T-helper 2 cell treated with Interferon-gamma antibody and Interleukin-4, amounts not matched to agents 5 μg/mL and 100 μg/mL, for 36 hours (primary cell): ENCODE measurements around the gene CTIF.
A peak's percentile ranks its signal among the peaks of the same experiment; 100 is the strongest.

ENCODE experiments used
- DNase-seq: peaks from one replicate; pipeline ENCODE4 v3.0.0; 2021; ENCODE audit warnings: low spot score
- H3K27ac Mint-ChIP-seq: one replicate; pipeline ENCODE4 v1.8.0; 2021; ENCODE audit warnings: mild to moderate bottlenecking, mixed read lengths
- H3K27me3 Mint-ChIP-seq: one replicate; pipeline ENCODE4 v1.8.0; 2021; ENCODE audit warnings: low read depth, mixed read lengths
- H3K36me3 Mint-ChIP-seq: one replicate; pipeline ENCODE4 v1.8.0; 2021; ENCODE audit warnings: low read depth, mixed read lengths
- H3K4me1 Mint-ChIP-seq: one replicate; pipeline ENCODE4 v1.8.0; 2021; ENCODE audit warnings: low read depth, mixed read lengths
- H3K4me3 Mint-ChIP-seq: one replicate; pipeline ENCODE4 v1.8.0; 2022; ENCODE audit warnings: mild to moderate bottlenecking, moderate library complexity, mixed read lengths
- H3K9me3 Mint-ChIP-seq: one replicate; pipeline ENCODE4 v1.8.0; 2021; ENCODE audit warnings: mixed read lengths

The CTIF gene

DNA sequence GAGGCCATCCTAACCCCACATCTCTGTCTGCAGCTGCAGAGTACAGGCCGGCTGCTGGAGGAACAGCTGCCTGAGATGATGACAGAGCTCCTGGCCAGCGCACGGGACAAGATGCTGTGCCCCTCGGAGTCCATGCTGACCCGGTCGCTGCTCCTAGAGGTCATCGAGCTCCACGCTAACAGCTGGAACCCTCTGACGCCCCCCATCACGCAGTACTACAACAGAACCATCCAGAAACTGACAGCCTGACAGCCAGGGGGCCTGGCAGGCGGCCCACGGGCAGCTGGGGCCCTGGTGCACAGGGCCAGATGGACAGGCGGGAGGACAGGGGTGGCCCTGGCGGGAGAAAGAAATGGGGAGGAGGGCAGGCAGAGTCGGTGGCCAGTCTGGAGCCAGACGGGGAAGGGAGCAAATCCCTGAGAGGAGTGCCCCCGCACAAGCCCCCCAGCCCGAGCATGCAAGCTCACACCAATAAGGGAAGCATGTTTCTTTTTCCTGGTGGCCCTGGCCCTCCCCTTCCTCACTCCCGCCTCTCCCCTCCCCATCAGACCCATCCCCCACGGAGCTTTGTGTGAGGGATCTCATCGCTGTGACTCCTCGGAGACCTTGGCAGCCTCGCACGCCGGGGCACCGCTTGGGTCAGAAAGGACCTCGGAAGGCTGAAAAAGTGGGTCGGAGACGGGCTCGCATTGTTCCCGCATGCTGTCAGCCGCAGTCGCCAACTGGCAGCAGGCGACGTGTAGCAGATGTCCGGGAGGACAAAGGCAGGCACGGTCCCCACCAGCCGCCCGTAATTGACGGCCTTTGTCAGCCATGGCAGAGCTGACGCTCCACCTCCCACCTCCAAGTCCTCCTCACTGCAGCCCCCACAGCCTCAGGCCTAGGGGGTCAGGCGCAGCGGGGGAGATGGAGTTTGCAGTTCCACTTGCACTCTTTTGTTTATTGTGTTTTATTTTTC is 320.8 kb downstream of the CTIF start:
- Mint-ChIP-seq H3K27me3 (no peaks in the 10 kb centered on the region), H3K27ac (no peak overlapping the region), H3K9me3 (no peaks in the 10 kb centered on the region), H3K36me3 (peaks cover 2% of the 10 kb centered on the region), H3K4me3 (no peak overlapping the region), H3K4me1 (peaks cover 4% of the 10 kb centered on the region)
- DNase-seq: no peak

DNA sequence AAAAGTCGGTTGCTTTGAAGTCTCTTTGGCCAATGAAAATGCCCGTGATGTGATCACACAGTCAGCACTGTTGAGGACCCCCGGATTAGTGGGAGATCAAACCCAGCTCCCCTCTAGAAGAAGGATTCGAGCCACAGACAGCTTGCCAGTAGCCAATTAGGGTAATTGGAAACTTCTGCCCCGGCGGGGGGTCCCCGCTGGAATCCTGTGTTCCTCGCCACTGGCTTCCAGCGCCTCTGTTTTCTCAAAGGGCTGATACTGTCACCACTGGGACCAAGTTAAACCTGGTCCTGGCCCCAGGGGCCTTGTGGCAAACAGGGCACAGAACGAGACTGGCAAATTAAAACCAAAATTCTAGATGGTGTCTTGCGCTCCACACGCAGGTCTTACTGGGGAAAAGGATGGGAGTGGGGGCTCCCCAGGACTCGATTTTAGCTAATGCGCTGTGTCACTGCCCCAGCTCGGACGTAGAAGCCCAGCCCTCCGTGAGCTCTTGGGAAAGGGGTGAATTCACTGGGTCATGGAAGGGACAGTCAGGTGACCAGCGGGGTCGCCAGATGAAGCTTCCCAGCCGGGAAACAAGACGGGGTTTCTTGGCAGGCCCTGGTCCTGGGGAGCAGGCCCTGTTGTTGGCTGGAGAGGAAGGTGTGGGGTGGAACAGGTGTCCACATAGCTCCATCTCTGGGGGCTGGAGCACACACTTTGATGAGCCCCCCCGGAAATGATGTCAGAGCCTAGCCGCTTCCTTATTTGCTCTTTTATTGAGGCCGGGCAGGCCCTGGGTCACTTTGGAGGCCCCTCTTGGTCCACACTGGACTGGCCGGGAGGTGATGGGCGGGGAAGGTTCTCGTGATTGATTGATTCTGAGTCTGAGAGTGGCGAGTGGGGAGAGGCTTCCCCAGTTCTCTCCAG is 321.7 kb downstream of the CTIF start:
- Mint-ChIP-seq H3K9me3 (no peaks in the 10 kb centered on the region), H3K36me3 (peaks cover 2% of the 10 kb centered on the region), H3K27ac (no peak overlapping the region)

GRCh38 chr18:48861181-48861708 is 322.4 kb downstream of the CTIF start:
- Mint-ChIP-seq H3K27me3 (no peaks in the 10 kb centered on the region), H3K4me1 (no peaks in the 10 kb centered on the region), H3K27ac (no peak overlapping the region), H3K9me3 (no peaks in the 10 kb centered on the region), H3K36me3 (peaks cover 2% of the 10 kb centered on the region), H3K4me3 (no peak overlapping the region)
- DNase-seq: no peak

More for the DNA sequence above, 321.7 kb downstream of the CTIF start:
- no peaks in the 10 kb centered on the region for H3K27me3 Mint-ChIP-seq
- no peak for DNase-seq
- no peak overlapping the region for H3K4me3 Mint-ChIP-seq
- peaks cover 2% of the 10 kb centered on the region for H3K4me1 Mint-ChIP-seq

GRCh38 chr18:48862132-48862531 is 323.3 kb downstream of the CTIF start:
- no peaks in the 10 kb centered on the region for H3K4me1 Mint-ChIP-seq
- no peak overlapping the region for H3K27ac Mint-ChIP-seq
- no peaks in the 10 kb centered on the region for H3K9me3 Mint-ChIP-seq

GRCh38 chr18:48862678-48863270 is 323.9 kb downstream of the CTIF start:
- H3K4me3 Mint-ChIP-seq: no peak overlapping the region
- no peaks in the 10 kb centered on the region for H3K4me1 Mint-ChIP-seq
- H3K36me3 Mint-ChIP-seq: peaks cover 2% of the 10 kb centered on the region
- no peak overlapping the region for H3K27ac Mint-ChIP-seq
- H3K9me3 Mint-ChIP-seq: no peaks in the 10 kb centered on the region
- H3K27me3 Mint-ChIP-seq: no peaks in the 10 kb centered on the region
- DNase-seq: no peak

More at GRCh38 chr18:48862132-48862531, 323.3 kb downstream of the CTIF start:
- Mint-ChIP-seq H3K36me3 (peaks cover 2% of the 10 kb centered on the region), H3K4me3 (no peak overlapping the region), H3K27me3 (no peaks in the 10 kb centered on the region)
- DNase-seq: no peak

- Mint-ChIP-seq H3K36me3 (peaks cover 2% of the 10 kb centered on the region), H3K4me1 (peaks cover 7% of the 10 kb centered on the region), H3K9me3 (no peaks in the 10 kb centered on the region), H3K27me3 (no peaks in the 10 kb centered on the region), H3K4me3 (no peak overlapping the region), H3K27ac (no peak overlapping the region)
- DNase-seq: no peak
Measured at GRCh38 chr18:48863432-48864065, 324.7 kb downstream of the CTIF start.

DNA sequence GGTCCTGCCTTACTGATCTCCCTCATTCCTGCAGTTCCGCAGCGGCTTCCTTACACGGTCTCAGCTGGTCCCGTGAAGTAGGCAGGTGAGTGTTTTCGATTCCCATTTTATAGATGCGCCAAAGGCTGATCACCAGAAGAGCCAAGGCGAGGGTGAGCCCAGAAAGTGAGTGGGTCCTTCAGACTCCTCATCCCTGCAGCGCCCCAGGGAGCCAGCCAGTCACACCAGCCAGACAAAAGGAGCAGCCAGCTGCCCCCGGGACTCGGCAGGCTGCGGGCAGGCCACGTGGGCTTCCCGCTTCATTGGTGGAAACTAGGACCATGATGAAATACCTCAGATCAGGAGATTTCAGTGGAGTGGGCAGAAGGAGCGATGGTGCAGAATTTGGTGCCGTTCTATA is 326.0 kb downstream of the CTIF start:
- DNase-seq: no peak
- H3K4me1 Mint-ChIP-seq: peaks cover 13% of the 10 kb centered on the region
- no peak overlapping the region for H3K27ac Mint-ChIP-seq
- peaks cover 2% of the 10 kb centered on the region for H3K36me3 Mint-ChIP-seq
- H3K4me3 Mint-ChIP-seq: no peak overlapping the region
- H3K27me3 Mint-ChIP-seq: no peaks in the 10 kb centered on the region
- H3K9me3 Mint-ChIP-seq: no peaks in the 10 kb centered on the region

GRCh38 chr18:48866028-48866733 is 327.4 kb downstream of the CTIF start:
- no peaks in the 10 kb centered on the region for H3K9me3 Mint-ChIP-seq
- H3K4me3 Mint-ChIP-seq: no peak overlapping the region
- DNase-seq: no peak
- peaks cover 13% of the 10 kb centered on the region for H3K4me1 Mint-ChIP-seq
- H3K27me3 Mint-ChIP-seq: no peaks in the 10 kb centered on the region
- no peak overlapping the region for H3K27ac Mint-ChIP-seq
- H3K36me3 Mint-ChIP-seq: peaks cover 2% of the 10 kb centered on the region

DNA sequence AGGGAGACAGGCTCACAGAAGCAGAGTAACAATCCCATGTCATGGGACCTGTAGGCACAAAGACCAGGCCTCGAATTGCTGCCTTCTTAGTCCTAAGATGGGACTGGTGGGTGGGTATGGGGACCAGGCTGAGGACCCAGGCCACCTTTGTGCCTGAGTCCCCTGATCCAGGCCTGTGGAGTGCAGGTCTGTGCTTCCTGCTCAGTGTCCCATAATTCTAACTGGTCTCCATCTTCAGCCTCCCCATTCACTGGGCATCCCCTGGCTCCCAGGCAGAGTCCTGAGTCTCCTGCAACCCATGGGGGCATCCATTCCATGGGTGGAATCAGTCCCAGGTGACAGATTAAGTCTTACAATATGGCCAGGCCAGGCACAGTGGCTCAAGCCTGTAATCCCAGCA is 328.0 kb downstream of the CTIF start:
- no peak overlapping the region for H3K4me3 Mint-ChIP-seq
- peaks cover 13% of the 10 kb centered on the region for H3K4me1 Mint-ChIP-seq
- no peaks in the 10 kb centered on the region for H3K9me3 Mint-ChIP-seq
- DNase-seq: no peak
- H3K27ac Mint-ChIP-seq: no peak overlapping the region
- no peaks in the 10 kb centered on the region for H3K27me3 Mint-ChIP-seq
- peaks cover 2% of the 10 kb centered on the region for H3K36me3 Mint-ChIP-seq

DNA sequence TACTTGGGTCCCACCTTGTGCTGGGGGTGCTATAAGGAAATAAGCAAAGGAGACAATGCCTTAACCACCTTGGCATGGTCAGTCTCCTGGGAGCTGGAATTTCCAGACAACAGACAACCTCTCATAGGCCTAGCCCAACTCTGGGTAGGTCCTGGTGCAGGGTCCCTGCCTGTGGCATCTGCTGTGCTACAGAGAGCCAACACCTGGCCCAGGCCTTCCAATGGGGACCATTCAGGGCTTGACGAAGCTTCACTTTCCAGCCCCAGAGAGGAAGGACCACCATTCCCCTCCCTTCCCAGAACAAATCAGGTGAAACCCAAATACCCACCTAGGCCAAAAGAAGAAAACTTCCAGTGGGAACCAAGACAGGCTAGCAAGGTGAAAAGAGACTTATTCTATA is 329.1 kb downstream of the CTIF start:
- Mint-ChIP-seq H3K4me1 (peaks cover 17% of the 10 kb centered on the region), H3K27ac (peak overlapping the region; percentile 93), H3K27me3 (no peaks in the 10 kb centered on the region), H3K36me3 (peaks cover 2% of the 10 kb centered on the region), H3K9me3 (no peaks in the 10 kb centered on the region), H3K4me3 (peak overlapping the region; percentile 52)
- DNase-seq: no peak

GRCh38 chr18:48868468-48869466 is 329.9 kb downstream of the CTIF start:
- H3K9me3 Mint-ChIP-seq: no peaks in the 10 kb centered on the region
- DNase-seq: peak; percentile 81
- peaks cover 20% of the 10 kb centered on the region for H3K4me1 Mint-ChIP-seq
- H3K4me3 Mint-ChIP-seq: peak overlapping the region; percentile 52
- H3K36me3 Mint-ChIP-seq: peaks cover under 1% of the 10 kb centered on the region
- peak overlapping the region; percentile 93 for H3K27ac Mint-ChIP-seq
- no peaks in the 10 kb centered on the region for H3K27me3 Mint-ChIP-seq

GRCh38 chr18:48869591-48869990 is 330.8 kb downstream of the CTIF start:
- H3K9me3 Mint-ChIP-seq: no peaks in the 10 kb centered on the region
- no peak for DNase-seq
- no peaks in the 10 kb centered on the region for H3K36me3 Mint-ChIP-seq
- H3K4me3 Mint-ChIP-seq: no peak overlapping the region
- peaks cover 20% of the 10 kb centered on the region for H3K4me1 Mint-ChIP-seq
- no peaks in the 10 kb centered on the region for H3K27me3 Mint-ChIP-seq
- H3K27ac Mint-ChIP-seq: peak overlapping the region; percentile 93
